A673 (cell line): ENCODE measurements around the gene TWF2. TPM values are rescaled to one million over a fixed set of nuclear protein-coding genes. Genes with fewer than 3 reads are reported as not detected.

Source experiments
- BruUV-seq: library from RNA; stranded (reverse); fragments of 400-500 nt; replicated peaks from 2 replicates; lab custom pipeline; 2021; lab: Mats Ljungman, UMichigan
- CTCF ChIA-PET: fragments of 300-600 bp; sonication (Branson Sonifier 250); formaldehyde crosslinking; loops from one replicate; lab custom pipeline; 2022; ENCODE audit warnings: antibody characterized with exemption; lab: Charles Lee
- POLR2A ChIA-PET: fragments of 300-600 bp; sonication (Branson Sonifier 250); formaldehyde crosslinking; loops from one replicate; lab custom pipeline; 2022; ENCODE audit warnings: antibody characterized with exemption; ENCODE audit not compliant: low non-redundant PET; lab: Charles Lee
- DNase-seq: peaks from one replicate; pipeline ENCODE4 v3.0.0-alpha.2; 2015; ENCODE audit warnings: low spot score
- H3K27ac ChIP-seq: fragments of 200-600 bp; sonication (generic); 2 replicates; pipeline ENCODE4 v1.5.1; 2016; ENCODE audit warnings: mixed run types, low read depth, mild to moderate bottlenecking, mixed read lengths, antibody characterized with exemption, low read length; ENCODE audit not compliant: poor library complexity, severe bottlenecking
- H3K27me3 ChIP-seq: fragments of 200-600 bp; sonication (generic); replicated peaks from 2 replicates; pipeline ENCODE4 v1.6.1; 2017; ENCODE audit warnings: mixed run types, low read depth, mild to moderate bottlenecking, mixed read lengths, antibody characterized with exemption, low read length; ENCODE audit not compliant: insufficient read depth, poor library complexity
- H3K36me3 ChIP-seq: fragments of 200-600 bp; sonication (generic); 2 replicates; pipeline ENCODE4 v1.6.1; 2016; ENCODE audit warnings: mixed run types, mild to moderate bottlenecking, mixed read lengths, antibody characterized with exemption, low read length; ENCODE audit not compliant: insufficient read depth, poor library complexity, severe bottlenecking
- H3K4me1 ChIP-seq: fragments of 200-600 bp; sonication (generic); 2 replicates; pipeline ENCODE4 v1.6.1; 2017; ENCODE audit warnings: mixed run types, mild to moderate bottlenecking, mixed read lengths, antibody characterized with exemption, low read length; ENCODE audit not compliant: insufficient read depth, poor library complexity, severe bottlenecking
- H3K4me3 ChIP-seq: fragments of 200-600 bp; sonication (generic); 2 replicates; pipeline ENCODE4 v1.5.1; 2016; ENCODE audit warnings: low read depth, mixed run types, mild to moderate bottlenecking, mixed read lengths, low read length; ENCODE audit not compliant: poor library complexity, severe bottlenecking
- H3K9me3 ChIP-seq: fragments of 200-600 bp; sonication (generic); 2 replicates; pipeline ENCODE4 v1.6.1; 2016; ENCODE audit warnings: mixed run types, low read depth, mild to moderate bottlenecking, mixed read lengths, antibody characterized with exemption, low read length; ENCODE audit not compliant: poor library complexity, severe bottlenecking
- CTCF ChIP-seq: fragments of 300-800, 200-600 bp; sonication (generic); conservative IDR thresholded peaks from 2 replicates; pipeline ENCODE4 v1.5.1; 2017; ENCODE audit warnings: low read depth, mild to moderate bottlenecking, antibody characterized with exemption, low read length, moderate library complexity, mixed read lengths
- EZH2 ChIP-seq: fragments of 200-600 bp; sonication (generic); IDR thresholded peaks from 2 replicates; pipeline ENCODE4 v1.6.1; 2017; ENCODE audit warnings: borderline replicate concordance, low read depth, mild to moderate bottlenecking, mixed read lengths, antibody characterized with exemption, low read length; ENCODE audit not compliant: poor library complexity, severe bottlenecking
- intact Hi-C: fragments of 100-400 bp; cut with micrococcal nuclease; formaldehyde crosslinking; loops from one replicate; pipeline ENCODE4 v1.10.0; 2022; ENCODE audit not compliant: unreplicated experiment
- total RNA-seq: library from RNA; stranded (reverse); gene quantifications from 2 replicates; pipeline ENCODE4 v1.2.3, GENCODE V29; 2021

Gene TWF2
- total RNA-seq, 1 experiment from 2014 or later, result 18.3 TPM

- no peak overlapping the region for H3K4me3 ChIP-seq
- ChIA-PET POLR2A (no interaction called here), CTCF (no interaction called here)
- no peaks in the 10 kb centered on the region for H3K36me3 ChIP-seq
- no peaks in the 10 kb centered on the region for H3K27me3 ChIP-seq
- H3K4me1 ChIP-seq, result peaks cover 7% of the 10 kb centered on the region
- DNase-seq, result no peak
- H3K27ac ChIP-seq, result no peak overlapping the region
- intact Hi-C loops, result loop anchor here (5.0 kb wide), 1 partner anchor 37 kb away; no protein-coding TSS in a partner anchor
- BruUV-seq, result TSS peak; percentile 78
- H3K9me3 ChIP-seq, result no peaks in the 10 kb centered on the region
- no peak for TF ChIP-seq EZH2
- TF ChIP-seq CTCF, result no peak
Observed at GRCh38 chr3:52279596-52279995, 40.6 kb upstream of the TWF2 start.

DNA sequence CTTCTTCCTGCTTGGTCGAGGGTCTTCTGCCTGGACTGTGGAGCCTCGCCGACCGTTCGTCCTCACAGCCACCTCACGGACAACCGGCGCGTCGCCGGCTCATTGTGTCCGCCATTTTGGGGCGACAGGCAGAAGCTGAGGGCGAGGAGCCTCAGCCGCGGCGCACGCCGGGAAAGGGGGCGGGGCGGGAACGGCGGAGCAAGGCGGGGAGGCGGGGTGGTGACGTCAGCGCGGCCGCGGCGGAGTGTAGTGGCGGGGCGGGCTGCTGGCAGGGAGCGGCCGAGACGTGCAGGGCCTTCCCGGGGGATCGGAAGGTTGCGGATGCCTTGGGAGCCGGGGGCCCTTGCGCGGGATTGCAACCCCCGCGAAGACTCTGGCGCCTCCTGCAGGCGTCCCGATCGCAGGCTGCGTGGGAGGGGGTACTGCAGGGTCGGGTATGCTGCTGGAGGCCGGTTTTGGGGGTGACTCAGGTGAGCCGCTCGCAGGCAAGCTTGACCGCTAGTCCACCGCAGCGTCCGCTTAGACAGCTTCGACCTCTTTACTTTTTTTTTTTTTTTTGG is 39.6 kb upstream of the TWF2 start, which contains the start of gene WDR82:
TSS of gene WDR82 (minus strand) at position 140 of the 560 bp plus-strand sequence. CDS start 288 bp downstream, outside the sequence.
- intact Hi-C loops, result loop anchor here (5.0 kb wide), 1 partner anchor 36 kb away; no protein-coding TSS in a partner anchor

GRCh38 chr3:52277972-52278509 is 39.1 kb upstream of the TWF2 start:
- intact Hi-C loops, result loop anchor here (5.0 kb wide), 1 partner anchor 36 kb away; no protein-coding TSS in a partner anchor
- no TSS peak for BruUV-seq
- TF ChIP-seq CTCF (no peak), EZH2 (no peak)
- DNase-seq, result no peak
- Histone ChIP-seq H3K4me1 (peaks cover 7% of the 10 kb centered on the region), H3K36me3 (no peaks in the 10 kb centered on the region), H3K27ac (peak overlapping the region; percentile 89), H3K4me3 (peak overlapping the region; percentile 74), H3K27me3 (no peaks in the 10 kb centered on the region), H3K9me3 (no peaks in the 10 kb centered on the region)
- POLR2A ChIA-PET, result interaction anchor here (1.1 kb wide), 1 partner anchor 42 kb away, joined by 3 read pairs; no protein-coding TSS in a partner anchor
- CTCF ChIA-PET, result no interaction called here

More for the DNA sequence above, 39.6 kb upstream of the TWF2 start, which contains the start of gene WDR82:
- ChIA-PET CTCF (no interaction called here), POLR2A (interaction anchor here (1.1 kb wide), 1 partner anchor 42 kb away, joined by 3 read pairs; no protein-coding TSS in a partner anchor)
- H3K36me3 ChIP-seq, result no peaks in the 10 kb centered on the region
- BruUV-seq, result no TSS peak
- peak within 1 kb of the TSS; percentile 89 for H3K27ac ChIP-seq
- peak; percentile 90 for DNase-seq
- peaks cover 7% of the 10 kb centered on the region for H3K4me1 ChIP-seq
- H3K4me3 ChIP-seq, result peak within 1 kb of the TSS; percentile 74
- no peaks in the 10 kb centered on the region for H3K27me3 ChIP-seq
- TF ChIP-seq EZH2, result no peak
- peak; percentile 37; the same call in 1 of the 2 replicates for TF ChIP-seq CTCF
- H3K9me3 ChIP-seq, result no peaks in the 10 kb centered on the region
